HG02981 (cell line): ENCODE data around the gene ECE1.
A peak's percentile ranks its signal among the peaks of the same experiment; 100 is the strongest.

Experiments
- ATAC-seq: cut with Tn5 transposase; IDR thresholded peaks from one replicate; pipeline ENCODE4 v1.9.1; 2021; ENCODE audit warnings: mild to moderate bottlenecking, moderate library complexity; ENCODE audit not compliant: unreplicated experiment

The ECE1 gene

DNA sequence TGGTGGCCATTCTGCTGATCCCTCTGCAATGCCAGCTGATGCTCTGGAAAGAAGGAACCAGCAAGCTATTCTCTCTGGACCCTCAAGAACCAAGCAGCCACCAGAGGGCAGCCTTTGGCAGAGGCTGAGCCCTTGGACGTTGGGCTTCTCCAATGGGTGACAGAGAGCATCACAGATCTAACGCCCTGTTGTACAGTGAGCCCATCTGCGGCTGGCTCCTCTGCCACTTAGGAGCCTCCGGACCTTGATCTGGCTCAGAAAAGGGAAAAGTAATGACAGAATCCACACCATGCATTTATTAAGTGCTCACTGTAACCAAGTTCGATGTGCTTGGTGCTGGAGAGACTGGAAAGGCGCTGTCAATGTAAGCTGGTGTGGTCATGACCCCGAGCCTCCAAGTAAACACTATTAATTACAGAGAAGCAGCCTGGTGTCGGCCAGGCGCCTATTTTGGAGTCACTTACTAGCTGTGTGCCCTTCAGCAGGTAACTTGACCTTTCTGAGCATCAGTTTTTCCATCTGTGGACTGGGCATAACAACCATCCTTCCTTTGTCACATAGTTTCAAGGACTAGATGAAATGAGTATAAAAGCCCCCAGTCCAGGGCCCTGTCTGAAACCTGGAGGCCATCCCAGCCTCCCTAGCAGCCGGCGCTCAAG, 34.9 kb downstream of the ECE1 start:
- ATAC-seq, result peak; percentile 48

DNA sequence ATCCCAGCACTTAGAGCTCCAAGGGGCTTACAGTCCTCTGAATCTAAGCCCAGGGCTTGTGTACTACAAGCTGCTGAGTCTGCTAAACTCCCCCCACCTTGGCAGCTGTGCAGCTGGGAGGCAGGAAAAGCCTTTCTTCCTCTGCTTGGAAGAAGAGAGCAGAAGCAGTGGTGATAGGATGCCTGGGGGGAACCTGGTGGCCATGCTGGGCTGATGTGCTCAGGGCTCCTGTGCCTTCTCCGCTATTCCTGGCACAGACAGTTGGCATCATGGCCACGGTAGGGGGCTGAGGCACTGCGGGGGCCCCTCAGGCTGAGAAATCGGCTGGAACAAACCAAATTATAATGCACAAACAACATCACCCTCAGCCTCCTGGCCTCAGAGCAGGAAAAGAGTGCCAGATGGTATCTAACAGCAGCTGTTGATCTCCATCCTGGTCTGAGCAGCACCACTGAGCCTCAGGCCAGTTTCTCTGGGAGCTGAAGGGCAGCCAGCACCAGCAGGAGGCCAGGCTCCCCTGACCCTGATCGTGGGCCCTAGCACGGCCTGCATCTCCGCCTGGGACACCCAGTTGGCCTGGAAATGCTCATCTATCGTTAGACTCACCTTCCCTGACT, 35.8 kb downstream of the ECE1 start:
- ATAC-seq, result no peak

DNA sequence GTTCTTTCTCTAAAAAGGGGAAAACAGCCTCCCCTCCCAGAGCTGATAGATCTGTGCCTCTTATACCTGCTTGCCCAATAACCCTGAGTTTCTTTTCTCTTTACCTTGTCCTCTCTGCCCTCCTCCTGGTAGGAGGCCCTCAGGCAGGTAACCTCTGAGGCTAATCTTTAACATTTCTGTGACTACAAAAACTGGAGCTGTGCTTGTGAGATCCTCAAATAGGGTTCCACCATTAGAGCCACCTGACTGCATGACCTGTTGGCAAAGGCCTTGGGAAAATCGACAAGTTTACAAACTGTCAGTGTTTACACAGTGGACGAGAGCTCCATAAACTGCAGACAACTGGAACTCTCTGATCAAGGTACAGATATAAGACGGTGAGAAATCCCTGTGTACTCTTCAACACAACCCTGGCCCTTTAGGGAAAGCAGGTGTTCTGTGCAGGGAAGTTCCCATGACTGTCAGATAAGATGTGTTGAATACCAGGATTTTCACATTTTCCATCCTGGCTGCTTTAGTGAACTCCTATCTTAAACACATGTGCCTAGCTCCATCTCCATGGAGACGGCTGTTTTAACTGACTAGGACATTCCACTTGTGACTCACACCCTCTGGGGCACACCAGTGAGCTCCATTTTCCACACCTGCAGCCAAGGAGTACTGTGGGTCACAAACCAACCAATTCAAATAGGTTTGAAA, 38.3 kb downstream of the ECE1 start:
- ATAC-seq, result no peak

DNA sequence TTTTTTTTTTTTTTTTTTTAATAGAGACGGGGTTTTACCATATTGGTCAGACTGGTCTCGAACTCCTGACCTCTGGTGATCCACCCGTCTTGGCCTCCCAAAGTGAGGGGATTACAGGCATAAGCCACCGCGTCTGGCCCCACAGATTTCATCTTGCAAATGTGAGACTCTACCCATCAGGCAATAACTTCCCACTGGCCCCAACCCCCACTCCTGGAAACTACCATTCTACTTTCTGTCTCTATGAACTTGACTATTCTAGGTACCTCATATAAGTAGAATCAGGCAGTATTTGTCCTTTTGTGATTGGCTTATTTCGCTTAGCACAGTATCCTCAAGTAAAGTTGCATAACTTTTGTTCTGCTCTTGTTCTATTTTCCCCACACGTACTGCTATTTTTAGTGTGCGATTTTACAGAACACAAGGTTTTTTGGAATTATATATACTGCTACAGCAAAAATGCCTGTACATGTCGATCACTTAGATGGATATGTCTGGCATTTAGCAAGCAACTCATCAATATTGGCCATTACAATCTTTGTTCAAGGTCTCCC, 40.2 kb downstream of the ECE1 start:
- no peak for ATAC-seq

DNA sequence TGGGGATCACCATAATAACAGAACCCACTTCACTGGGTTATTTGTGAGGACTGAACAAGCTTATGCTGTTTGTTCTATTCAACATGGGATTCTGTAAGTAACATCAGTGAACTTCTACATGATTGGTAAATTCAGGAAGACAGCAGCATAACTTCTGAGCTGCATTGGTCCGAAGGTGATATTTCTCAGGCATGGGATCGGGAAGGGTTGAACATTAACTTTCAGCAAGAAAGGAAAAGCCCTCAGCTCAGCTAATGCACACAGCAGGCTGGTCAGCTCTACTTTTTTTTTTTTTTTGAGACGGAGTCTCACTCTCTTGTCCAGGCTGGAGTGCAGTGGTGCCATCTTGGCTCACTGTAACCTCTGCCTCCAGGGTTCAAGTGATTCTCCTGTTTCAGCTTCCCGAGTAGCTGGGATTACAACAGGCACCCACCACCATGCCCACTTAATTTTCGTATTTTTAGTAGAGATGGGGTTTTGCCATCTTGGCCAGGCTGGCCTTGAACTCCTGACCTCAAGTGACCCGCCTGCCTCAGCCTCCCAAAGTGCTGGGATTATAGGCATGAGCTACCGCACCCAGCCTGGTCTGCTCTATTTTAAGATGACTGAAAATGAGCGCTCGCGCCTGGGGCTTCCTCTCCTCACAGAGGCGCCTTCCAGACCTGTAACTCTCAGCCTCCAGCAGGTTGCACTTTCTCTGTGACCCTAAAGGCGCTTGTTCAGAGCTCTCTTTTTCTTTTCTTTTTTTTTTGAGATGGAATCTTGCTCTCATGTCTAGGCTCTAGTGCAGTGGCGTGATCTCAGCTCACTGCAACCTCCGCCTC, 42.2 kb downstream of the ECE1 start:
- ATAC-seq, result no peak

DNA sequence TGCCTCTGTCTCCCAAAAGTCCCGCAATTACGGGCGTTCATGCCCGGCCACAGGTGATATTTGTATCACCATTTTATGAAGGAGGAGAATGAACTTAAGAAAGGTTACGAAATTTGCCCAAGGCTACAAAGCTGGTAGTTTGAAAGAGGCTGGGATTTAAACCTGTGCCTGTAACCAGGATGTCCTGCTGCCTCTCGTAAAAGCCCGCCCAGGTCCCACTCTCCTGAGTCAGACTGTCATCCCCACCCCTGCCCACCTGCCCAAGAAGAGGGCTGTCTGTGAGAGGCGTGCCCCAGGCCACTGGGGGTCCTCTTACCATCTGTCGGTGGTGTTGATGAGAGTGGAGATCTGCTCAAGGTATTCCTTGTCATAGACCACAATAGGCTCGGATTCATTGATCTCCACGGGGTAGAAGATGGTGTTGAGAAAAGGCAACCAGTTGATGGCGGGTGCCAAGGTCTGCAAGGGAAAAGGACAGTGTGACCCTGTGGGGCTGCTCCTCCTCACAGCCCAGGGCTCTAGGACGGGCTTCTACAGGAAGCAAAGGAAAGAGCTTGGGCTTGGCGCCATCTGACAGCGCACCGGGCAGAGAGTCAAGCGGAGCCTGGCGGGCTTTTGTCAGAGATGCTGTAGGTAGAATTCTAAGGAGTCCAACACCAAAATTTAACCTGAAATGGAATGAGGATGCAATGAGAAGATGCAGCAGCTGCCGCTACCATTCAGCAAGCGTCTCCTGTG, 43.2 kb downstream of the ECE1 start:
- ATAC-seq, result no peak

DNA sequence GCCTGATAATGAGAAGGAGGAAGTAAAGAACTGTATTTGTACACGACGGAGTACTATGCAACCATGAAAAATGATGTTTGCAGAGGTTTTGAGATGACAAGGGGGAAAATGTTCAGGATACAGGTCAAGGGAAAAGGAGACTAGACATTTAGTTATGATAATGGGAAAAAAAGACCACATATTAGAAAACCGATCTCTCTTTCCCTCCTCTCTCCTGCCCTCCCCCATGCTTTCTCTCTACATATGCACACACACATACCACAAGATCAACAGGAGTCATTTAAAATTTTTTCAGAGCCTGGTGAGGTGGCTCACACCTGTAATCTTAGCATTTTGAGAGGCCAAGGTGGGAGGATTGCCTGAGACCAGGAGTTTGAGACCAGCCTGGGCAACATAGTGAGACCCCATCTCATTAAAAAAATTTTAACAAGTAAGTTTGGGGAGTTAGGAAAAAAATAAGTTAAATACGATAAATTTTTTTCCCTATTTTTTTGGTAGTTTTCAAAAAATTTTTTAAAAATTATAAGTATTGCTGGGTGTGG, 44.5 kb downstream of the ECE1 start:
- ATAC-seq, result no peak

DNA sequence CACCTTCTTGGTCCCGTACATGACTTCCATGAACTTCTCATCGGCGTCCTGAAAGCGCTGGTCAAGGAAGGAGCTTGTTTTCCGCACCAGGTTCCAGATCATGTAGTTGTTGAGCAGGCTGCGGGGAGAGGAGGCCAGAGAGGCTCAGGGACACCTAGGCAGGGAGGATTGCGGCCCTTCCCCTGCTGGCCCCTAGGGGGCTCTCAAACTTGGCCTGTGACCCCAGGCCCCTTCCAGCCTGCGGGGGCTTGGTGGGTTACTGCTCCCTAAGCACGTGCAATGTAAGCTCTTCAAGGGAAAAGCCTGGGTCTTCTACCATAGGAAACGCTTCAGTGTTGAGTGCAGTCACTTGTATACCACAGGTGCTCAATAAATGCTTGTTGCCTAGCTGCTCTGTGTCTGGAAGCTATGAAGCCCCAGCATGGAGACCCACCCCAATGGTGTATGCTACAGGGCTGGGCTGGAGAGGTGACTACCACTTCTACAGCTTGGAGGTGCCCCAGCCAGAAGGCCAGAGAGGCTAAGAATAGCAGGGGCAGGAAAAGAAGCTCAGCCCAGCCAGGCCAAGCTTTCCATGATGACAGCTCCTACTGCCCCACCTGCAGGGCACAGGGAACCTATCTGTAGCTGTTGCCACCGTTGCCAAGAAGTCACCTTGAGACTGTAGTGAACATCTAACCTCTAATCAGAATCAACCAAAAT, 45.1 kb downstream of the ECE1 start:
- no peak for ATAC-seq

DNA sequence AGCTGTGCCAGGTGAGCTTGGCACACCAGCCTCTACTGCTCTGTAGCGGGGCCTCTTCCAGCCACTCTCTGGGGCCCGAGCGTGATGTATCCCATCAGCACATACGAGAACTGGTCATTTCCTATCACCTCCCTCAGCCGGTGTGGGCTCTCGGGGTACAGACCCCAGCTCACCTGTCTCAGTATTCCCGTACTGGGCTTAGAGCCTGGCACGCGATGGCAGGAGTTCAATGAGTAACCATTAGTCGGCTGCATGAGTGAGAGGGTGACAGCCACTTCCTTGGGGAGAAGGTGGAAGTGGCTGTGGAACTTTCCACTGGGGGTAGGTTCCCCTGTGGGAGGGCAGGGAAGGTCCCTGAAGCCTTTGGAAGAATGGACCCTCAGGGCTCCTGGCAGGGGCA, 46.1 kb downstream of the ECE1 start:
- no peak for ATAC-seq

DNA sequence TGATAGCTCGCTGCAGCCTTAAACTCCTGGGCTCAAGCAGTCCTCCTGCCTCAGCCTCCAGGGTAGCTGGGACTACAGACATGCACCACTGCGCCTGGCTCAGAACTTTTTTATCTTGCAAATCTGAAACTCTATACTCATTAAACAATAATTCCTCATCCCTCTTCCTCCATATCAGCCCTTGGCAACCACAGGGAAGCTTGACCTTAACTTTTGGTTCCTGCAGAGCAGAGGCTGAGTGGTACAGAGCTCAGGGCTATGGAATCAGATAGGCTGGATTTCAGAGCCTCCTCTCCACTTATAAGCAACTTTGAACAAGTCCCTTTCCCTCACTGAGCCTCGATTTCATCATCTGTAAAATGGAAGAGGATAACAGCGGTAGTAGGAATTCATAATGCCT, 47.4 kb downstream of the ECE1 start:
- no peak for ATAC-seq

DNA sequence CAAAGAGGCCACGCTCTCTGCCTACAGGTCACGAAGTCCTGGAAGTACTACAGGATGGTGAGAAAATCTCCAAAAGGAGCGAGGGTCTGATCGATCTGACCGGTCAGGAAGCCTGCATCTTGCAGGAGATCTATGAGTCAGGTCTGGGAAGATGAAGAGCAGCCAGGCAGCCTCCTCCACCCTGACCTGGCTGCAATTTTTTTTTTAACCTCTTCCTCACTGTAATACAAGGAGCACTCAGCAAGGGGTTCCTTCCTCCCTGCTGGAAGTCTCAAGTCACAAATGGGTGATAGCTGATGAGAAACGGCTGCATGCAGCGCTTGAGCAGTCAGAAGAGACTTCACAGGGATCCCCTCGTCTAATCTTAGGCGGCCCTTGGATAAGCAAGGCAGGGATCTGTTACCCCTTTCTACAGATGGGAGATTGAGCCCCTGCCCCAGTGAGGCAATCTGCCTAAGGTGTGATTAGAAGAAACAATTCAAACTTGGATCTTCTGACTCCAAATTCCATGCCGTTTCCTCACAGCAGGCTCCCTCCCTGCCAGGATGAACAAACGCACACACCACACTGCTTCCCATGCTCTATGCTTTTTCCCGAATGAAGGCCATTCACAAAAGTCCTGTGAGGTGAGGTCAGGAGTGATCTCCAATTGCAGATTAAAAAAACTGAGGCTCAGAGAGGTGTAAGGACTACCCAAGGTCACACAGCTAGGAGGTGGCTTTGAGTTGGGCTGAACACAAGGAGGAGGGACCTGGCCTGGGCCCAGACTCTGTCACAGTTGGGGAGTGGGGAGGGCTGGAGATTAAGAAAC, 48.3 kb downstream of the ECE1 start:
- no peak for ATAC-seq

DNA sequence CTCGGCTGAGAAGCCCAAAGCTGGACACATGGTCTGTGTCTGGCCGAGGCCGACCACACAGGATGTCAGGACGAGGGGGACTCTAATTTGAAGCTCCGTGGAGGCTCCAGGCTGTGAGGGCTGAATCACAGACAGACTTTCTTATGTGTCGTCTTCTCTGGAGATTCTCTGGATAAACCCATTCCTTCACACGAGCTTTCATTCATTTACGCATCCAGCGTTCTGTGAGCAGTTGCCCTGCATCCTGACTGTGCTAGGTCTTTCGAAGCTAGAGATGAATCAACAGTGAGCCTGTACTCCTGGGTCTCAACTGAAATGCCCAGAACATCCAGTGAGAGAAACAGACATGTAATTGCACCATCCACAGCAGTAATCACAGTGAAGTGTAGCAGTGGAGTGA, 49.6 kb downstream of the ECE1 start:
- ATAC-seq, result no peak

DNA sequence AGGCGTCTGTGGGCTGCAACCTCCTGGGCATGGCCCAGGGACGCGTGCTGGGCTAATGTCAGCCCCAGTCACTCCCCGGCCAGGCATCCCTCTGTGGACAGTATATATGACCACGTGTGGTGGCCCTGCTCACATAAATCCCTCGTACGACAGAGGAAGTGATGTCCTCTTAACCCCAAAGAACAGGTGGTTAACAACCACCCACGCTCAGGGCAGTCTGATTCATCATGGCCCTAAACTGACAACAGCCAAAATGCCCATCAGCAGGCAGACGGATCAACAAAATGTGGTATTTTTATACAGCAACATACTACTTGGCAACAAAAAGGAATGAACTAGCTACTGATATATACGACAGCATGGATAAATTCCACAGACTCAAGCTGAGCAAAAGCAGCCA, 51.0 kb downstream of the ECE1 start:
- ATAC-seq, result no peak

DNA sequence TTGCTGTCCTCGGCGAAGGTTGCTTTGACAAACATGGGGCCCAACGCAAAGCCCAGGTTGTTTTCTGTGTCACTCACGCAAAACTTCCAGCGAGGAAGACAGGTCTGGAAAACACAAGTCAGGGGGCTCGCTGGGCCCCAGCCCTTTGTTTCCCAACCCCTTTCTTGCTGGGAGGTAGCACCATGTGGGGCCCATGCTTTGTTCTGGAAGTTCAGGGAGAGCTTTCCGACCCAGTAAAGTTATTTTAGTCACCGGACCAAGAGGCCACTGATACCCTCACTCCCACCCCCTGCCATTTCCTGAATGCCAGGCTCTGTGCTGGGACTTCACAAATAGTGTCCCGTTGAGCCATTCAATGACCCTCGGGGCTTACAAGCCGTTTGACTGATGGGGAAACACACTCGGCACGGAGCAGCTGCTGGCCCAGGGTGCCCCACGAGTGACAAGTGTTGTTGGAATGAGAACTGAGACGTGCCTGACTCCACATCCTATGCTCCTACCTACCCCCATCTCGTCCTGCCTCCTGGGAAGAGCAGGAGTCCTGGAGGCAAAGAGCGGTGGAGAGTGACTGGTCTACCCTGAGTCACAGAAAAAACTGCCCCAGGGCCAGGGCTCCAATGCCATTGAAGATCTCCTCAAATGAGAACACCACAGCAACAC, 52.0 kb downstream of the ECE1 start:
- no peak for ATAC-seq

DNA sequence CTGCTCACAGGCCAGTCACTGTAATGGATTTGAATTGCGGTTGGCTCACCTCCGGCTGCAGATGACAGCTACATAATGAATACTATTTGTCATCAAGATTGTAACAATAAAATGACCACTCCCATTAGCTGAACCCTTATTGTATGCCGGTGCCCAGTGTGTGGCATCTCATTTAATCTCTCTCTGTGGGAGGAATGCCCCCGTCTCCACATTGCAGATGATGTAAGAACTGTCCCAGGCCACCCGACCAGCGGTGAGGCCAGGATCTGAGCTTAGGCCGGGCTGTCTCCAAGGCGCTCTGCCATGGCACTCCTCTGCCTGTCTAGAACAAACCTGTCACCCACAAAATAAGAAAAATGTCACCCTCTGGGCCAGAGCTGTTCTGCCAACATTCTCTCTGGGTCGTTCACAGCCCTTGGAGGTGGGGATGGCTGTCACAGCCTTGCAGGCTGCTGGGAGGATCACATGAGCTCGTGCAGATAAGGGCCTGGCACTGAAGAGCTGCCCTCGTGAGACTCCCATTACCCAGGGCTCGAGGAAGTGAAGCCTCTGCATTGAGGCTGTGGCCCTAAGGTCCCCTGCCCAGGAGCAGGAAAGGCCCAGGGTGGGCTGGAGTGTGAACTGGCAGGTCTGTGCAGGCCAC, 52.7 kb downstream of the ECE1 start:
- ATAC-seq, result no peak

DNA sequence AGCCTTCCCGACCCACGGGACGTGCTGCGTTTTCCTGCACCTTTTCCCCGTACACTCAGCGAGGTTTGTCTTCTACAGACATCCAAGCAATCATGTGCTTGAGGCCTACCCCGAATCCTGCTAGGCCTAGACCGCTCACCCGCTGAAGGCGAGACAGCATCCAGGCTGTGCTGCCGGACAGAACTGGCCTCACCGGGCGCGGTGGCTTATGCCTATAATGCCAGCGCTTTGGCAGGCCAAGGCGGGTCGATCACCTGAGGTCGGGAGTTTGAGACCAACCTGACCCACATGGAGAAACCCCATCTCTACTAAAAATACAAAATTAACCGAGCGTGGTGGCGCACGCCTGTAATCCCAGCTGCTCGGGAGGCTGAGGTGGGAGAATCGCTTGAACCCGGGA, 54.1 kb downstream of the ECE1 start:
- no peak for ATAC-seq

DNA sequence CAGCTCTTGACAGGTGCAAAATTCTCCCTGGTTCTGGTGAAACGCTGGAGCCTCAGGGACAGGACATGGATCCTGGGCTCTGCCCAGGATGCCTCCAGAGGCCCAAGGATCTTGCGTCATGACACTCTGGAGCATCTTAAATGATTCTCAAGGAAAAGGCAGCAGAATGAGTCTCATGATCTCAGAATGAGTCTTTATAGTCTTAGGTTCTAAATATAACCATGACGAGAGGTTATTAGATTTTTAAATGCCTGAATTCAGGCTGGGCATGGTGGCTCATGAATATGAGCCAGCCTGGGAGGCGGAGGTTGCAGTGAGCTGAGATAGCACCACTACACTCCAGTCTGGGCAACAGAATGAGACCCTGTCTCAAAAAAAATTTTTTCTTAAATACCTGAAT, 55.5 kb downstream of the ECE1 start:
- ATAC-seq, result no peak

DNA sequence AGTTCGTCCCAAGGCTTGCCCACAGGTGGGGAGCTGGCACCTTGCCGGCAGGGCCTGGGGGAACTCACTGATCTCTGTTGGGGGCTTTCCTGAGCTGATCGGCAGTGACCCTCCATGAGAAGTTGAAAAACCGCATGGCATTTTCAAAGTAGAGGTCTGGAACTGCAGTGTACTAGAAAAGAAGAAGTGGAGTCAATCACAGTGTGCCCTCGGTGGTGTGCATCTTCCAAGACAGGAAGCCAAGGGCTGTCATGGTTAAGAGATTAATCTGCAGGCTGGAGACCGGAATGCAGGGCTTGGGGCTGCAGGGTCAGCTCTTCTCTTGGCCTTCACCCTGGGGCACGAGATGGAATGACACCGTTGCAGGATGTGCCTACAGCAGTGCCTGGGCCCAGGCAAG, 56.8 kb downstream of the ECE1 start:
- ATAC-seq, result no peak
